Measurements from ENCODE around the gene TIAL1. TPM values are rescaled to one million over a fixed set of nuclear protein-coding genes. Genes with fewer than 3 reads are reported as not detected.

Gene TIAL1
- 90.5 TPM for total RNA-seq

GRCh38 chr10:119596537-119597404 is at the start of gene TIAL1:
TSS of gene TIAL1 (minus strand) at chr10:119596964. CDS start at chr10:119596465, 499 bp downstream.

GRCh38 chr10:119542357-119542987 is 54.3 kb downstream of the TIAL1 start, which contains the start of gene RGS10:
TSS of gene RGS10 (minus strand) at chr10:119542719. CDS start at chr10:119542638, 81 bp downstream.

Other genes starting within 250 kb of the TIAL1 start
- 32.9 TPM for gene RGS10, start 54.2 kb downstream of the TIAL1 start, total RNA-seq
- gene BAG3, start 54.4 kb upstream of the TIAL1 start, total RNA-seq = 24.5 TPM
- 37.3 TPM for gene INPP5F, start 129.1 kb upstream of the TIAL1 start, total RNA-seq

Data from metanephros (tissue), 1 donor.